ENCODE data around the gene CFI. TPM values are rescaled to one million over a fixed set of nuclear protein-coding genes. Genes with fewer than 3 reads are reported as not detected.

The CFI gene
- total and polyA plus RNA-seq, 2 experiments from 2014 or later = 112 to 163 TPM

DNA sequence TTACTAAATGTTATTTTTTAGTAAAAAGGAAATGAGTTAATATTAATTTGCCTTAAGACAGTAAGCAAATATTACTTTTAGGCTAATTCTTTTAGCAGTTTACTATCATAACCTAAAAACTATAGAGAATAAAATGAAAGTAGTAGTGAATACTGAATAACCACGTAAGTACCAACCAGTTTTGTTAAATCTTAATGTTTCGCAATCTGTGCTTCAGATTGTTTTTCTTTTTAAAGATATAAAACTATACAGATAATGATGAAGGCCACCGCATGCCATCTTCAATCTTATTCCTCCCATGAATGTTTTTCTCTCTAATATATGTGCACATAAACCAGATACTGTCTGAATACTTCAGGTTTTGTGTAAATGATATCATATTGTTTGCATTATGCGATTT, 32.0 kb upstream of the CFI start:
- H3K9me2 ChIP-seq (replicated peaks; ENCODE audit: insufficient read depth) = no peaks in the 10 kb centered on the region
- H3K36me3 ChIP-seq (replicated peaks; ENCODE audit: insufficient read depth, low read depth) = no peaks in the 10 kb centered on the region
- WGBS (ENCODE audit: low lambda C conversion rate, missing lambda C conversion rate) = 96% methylated on average over 4 of the region's 4 CpGs
- H2AFZ ChIP-seq = no peak overlapping the region
- H3K4me2 ChIP-seq = no peak overlapping the region
- no peaks in the 10 kb centered on the region for H3K27me3 ChIP-seq
- H3K4me3 ChIP-seq = no peak overlapping the region
- no peaks in the 10 kb centered on the region for H3K79me2 ChIP-seq
- no peaks in the 10 kb centered on the region for H3K9me3 ChIP-seq (ENCODE audit: low read depth)
- DNase-seq (ENCODE audit: low spot score) = no peak
- H3K27ac ChIP-seq = no peak overlapping the region
- no peaks in the 10 kb centered on the region for H3K4me1 ChIP-seq (ENCODE audit: insufficient read depth)
- H4K20me1 ChIP-seq (ENCODE audit: insufficient read depth, poor library complexity, severe bottlenecking) = no peaks in the 10 kb centered on the region
- TF ChIP-seq EZH2phosphoT487 (IDR thresholded peaks at IDR 0.05; ENCODE audit: low read depth, severe bottlenecking, unreplicated experiment) (no peak), EZH2 (IDR thresholded peaks at IDR 0.05; ENCODE audit: borderline replicate concordance) (no peak)
- TF ChIP-seq, protein P1, sequence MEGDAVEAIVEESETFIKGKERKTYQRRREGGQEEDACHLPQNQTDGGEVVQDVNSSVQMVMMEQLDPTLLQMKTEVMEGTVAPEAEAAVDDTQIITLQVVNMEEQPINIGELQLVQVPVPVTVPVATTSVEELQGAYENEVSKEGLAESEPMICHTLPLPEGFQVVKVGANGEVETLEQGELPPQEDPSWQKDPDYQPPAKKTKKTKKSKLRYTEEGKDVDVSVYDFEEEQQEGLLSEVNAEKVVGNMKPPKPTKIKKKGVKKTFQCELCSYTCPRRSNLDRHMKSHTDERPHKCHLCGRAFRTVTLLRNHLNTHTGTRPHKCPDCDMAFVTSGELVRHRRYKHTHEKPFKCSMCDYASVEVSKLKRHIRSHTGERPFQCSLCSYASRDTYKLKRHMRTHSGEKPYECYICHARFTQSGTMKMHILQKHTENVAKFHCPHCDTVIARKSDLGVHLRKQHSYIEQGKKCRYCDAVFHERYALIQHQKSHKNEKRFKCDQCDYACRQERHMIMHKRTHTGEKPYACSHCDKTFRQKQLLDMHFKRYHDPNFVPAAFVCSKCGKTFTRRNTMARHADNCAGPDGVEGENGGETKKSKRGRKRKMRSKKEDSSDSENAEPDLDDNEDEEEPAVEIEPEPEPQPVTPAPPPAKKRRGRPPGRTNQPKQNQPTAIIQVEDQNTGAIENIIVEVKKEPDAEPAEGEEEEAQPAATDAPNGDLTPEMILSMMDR (IDR thresholded peaks at IDR 0.05; ENCODE audit: poor library complexity) = no peak

DNA sequence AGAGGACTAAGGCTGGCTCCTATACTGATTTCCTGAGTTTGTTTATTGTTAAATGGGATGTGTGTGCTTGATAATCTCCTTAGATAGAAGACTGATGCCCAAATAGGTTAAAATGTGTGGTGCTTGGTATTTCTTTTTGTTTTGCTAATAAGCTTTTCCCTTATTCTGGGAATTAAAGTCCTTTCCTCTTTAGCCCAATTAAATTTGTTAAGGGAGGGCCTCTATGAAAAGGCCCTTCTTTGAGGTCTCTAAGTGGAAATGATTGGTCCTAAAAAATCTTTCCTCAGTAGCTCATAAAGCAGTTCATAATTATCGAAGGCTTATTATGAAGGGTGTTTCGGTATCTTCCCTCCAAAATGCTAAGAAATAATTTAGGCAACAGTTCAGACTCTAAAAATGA, 25.9 kb upstream of the CFI start, which contains the start of gene RRH:
TSS of gene RRH (plus strand) at position 301 of the 400 bp plus-strand sequence. CDS start at position 357, 56 bp downstream.
- H3K79me2 ChIP-seq = no peaks in the 10 kb centered on the region
- no peak within 1 kb of the TSS for H3K4me3 ChIP-seq
- H3K27ac ChIP-seq = no peak within 1 kb of the TSS
- no peaks in the 10 kb centered on the region for H3K9me3 ChIP-seq (ENCODE audit: low read depth)
- 96% methylated on average over 2 of the region's 2 CpGs for WGBS (ENCODE audit: low lambda C conversion rate, missing lambda C conversion rate)
- TF ChIP-seq, protein P1 (IDR thresholded peaks at IDR 0.05; ENCODE audit: poor library complexity) = no peak
- TF ChIP-seq EZH2phosphoT487 (IDR thresholded peaks at IDR 0.05; ENCODE audit: low read depth, severe bottlenecking, unreplicated experiment) = no peak
- no peak for TF ChIP-seq EZH2 (IDR thresholded peaks at IDR 0.05; ENCODE audit: borderline replicate concordance)
- H4K20me1 ChIP-seq (ENCODE audit: insufficient read depth, poor library complexity, severe bottlenecking) = no peaks in the 10 kb centered on the region
- H3K27me3 ChIP-seq = no peaks in the 10 kb centered on the region
- H3K4me2 ChIP-seq = no peak within 1 kb of the TSS
- no peaks in the 10 kb centered on the region for H3K9me2 ChIP-seq (replicated peaks; ENCODE audit: insufficient read depth)
- DNase-seq (ENCODE audit: low spot score) = no peak
- no peaks in the 10 kb centered on the region for H3K36me3 ChIP-seq (replicated peaks; ENCODE audit: insufficient read depth, low read depth)
- H3K4me1 ChIP-seq (ENCODE audit: insufficient read depth) = no peaks in the 10 kb centered on the region
- no peak within 1 kb of the TSS for H2AFZ ChIP-seq

DNA sequence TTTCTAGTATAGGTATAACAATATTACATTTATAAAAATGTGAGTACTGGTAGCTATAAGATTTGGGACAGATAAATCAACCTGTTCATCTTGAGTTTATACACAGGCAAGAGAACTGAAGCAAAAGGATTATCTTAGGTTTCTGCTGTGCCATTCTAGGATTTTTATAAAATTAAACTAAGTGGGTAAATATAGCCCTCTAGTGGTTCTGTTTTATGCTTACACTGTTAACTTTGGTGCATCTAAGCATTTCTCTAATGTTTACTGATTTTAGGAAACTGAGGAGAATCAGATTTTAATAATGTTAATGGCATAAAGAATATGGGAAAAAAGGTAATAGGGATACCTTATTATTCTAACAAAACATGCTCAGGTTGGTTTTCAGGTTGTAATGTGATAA, 24.9 kb upstream of the CFI start:
- no peak overlapping the region for H2AFZ ChIP-seq
- H3K9me2 ChIP-seq (replicated peaks; ENCODE audit: insufficient read depth) = no peaks in the 10 kb centered on the region
- H3K4me2 ChIP-seq = no peak overlapping the region
- H3K36me3 ChIP-seq (replicated peaks; ENCODE audit: insufficient read depth, low read depth) = no peaks in the 10 kb centered on the region
- H3K9me3 ChIP-seq (ENCODE audit: low read depth) = no peaks in the 10 kb centered on the region
- no peak overlapping the region for H3K4me3 ChIP-seq
- H3K4me1 ChIP-seq (ENCODE audit: insufficient read depth) = no peaks in the 10 kb centered on the region
- no peaks in the 10 kb centered on the region for H4K20me1 ChIP-seq (ENCODE audit: insufficient read depth, poor library complexity, severe bottlenecking)
- H3K27ac ChIP-seq = no peak overlapping the region
- no peaks in the 10 kb centered on the region for H3K27me3 ChIP-seq
- TF ChIP-seq, protein P1 (IDR thresholded peaks at IDR 0.05; ENCODE audit: poor library complexity) = peak; percentile 59
- TF ChIP-seq EZH2phosphoT487 (IDR thresholded peaks at IDR 0.05; ENCODE audit: low read depth, severe bottlenecking, unreplicated experiment) = no peak
- DNase-seq (ENCODE audit: low spot score) = peak; percentile 13
- H3K79me2 ChIP-seq = no peaks in the 10 kb centered on the region

DNA sequence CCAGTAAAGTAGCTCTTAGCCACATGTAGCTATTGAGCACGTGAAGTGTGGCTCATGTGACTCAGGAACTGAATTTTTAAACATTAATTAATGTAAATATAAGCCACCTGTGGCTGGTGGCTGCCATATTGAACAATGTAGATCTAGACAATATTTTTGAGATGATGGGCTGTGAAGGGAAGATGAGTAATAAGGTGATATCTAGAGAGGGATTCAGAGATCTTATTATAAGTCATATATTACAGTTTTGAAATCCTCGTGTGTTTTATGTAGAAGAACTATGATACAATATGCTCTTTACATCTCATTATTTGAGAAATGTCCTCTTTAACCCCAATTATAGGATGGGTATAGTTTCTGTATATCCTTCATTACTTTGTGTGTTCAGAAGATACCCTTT, 19.4 kb upstream of the CFI start:
- H3K4me1 ChIP-seq (ENCODE audit: insufficient read depth) = peaks cover 11% of the 10 kb centered on the region
- peaks cover 4% of the 10 kb centered on the region for H4K20me1 ChIP-seq (ENCODE audit: insufficient read depth, poor library complexity, severe bottlenecking)
- no peak overlapping the region for H3K4me2 ChIP-seq
- H2AFZ ChIP-seq = no peak overlapping the region
- no peaks in the 10 kb centered on the region for H3K27me3 ChIP-seq
- WGBS (ENCODE audit: low lambda C conversion rate, missing lambda C conversion rate) = 94% methylated on average over 2 of the region's 2 CpGs
- peaks cover 35% of the 10 kb centered on the region for H3K79me2 ChIP-seq
- DNase-seq (ENCODE audit: low spot score) = no peak
- H3K36me3 ChIP-seq (replicated peaks; ENCODE audit: insufficient read depth, low read depth) = no peaks in the 10 kb centered on the region
- no peaks in the 10 kb centered on the region for H3K9me3 ChIP-seq (ENCODE audit: low read depth)
- H3K9me2 ChIP-seq (replicated peaks; ENCODE audit: insufficient read depth) = no peaks in the 10 kb centered on the region
- TF ChIP-seq EZH2phosphoT487 (IDR thresholded peaks at IDR 0.05; ENCODE audit: low read depth, severe bottlenecking, unreplicated experiment) = no peak
- TF ChIP-seq, protein P1 (IDR thresholded peaks at IDR 0.05; ENCODE audit: poor library complexity) = no peak
- TF ChIP-seq EZH2 (IDR thresholded peaks at IDR 0.05; ENCODE audit: borderline replicate concordance) = no peak
- H3K4me3 ChIP-seq = no peak overlapping the region
- no peak overlapping the region for H3K27ac ChIP-seq

Measured in hepatocyte (in vitro differentiated cells).